Head of caudate nucleus (tissue), 42 donors: Measurements from ENCODE around the gene PROKR1.
"Not testable (repeated sequence)": the region's sequence is repeated elsewhere in the genome, so short reads cannot be mapped to it uniquely, and the experiment has no call there.

Experiments
- DNase-seq, 42 donors: peaks; one replicate each; pipeline versions ENCODE4 v3.0.0 to v3.0.0-alpha.2; 2020 to 2021; ENCODE audit warnings: mixed read lengths in 7 of 42
- intact Hi-C: fragments of 100-400 bp; cut with DNase I; formaldehyde crosslinking; loops from one replicate; pipeline ENCODE4 v1.15.0; 2022

Gene PROKR1

DNA sequence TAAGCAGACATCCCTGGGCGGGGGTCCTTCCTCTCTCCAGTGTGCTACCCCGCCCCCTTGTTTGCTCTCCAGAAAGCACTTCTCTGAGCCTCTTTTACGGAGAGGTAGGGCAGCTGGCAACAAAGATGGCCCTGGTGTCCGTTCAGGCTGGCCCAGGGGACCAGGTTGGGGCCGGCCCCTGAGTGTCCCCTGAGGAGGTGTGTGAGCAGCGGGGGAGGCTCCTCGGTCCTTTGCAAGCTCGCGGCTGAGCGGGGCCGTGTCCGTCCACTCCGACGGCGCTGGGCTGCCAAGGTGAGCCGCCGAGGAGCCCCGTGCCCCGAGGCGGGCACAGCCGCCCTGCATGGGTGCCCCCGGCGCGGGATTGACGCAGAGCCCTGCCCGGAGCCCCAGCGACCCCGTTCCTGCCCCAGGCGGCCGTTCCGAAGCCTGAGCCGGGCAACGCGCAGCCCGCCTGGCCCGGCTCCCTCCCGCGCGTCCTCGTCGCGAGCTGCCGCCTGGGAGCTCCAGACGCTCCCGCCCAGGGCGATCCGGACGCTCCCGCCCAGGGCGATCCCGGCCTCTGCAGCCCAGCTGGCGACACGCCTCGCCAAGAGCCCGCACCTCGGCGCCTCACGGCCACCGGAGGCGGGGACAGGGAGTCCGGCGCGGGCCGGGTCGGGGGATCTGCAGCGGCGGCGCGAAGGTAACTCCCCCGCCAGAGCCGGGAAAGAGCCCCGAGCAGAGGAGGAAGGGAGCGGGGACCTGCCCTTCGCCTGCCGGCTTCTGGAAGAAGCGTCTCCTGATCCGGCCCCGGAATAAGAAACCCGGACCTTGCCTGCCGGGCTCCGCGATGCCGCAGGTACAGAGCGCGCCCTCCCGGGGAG is at the start of gene PROKR1:
PROKR1 (plus strand) TSS at position 569 of the 863 bp plus-strand sequence. CDS start 2,243 bp downstream, outside the sequence.
- peak in 3 of 42 donors; percentile 3 to 15 (median 11) for DNase-seq
- intact Hi-C loops: no loop called here

DNA sequence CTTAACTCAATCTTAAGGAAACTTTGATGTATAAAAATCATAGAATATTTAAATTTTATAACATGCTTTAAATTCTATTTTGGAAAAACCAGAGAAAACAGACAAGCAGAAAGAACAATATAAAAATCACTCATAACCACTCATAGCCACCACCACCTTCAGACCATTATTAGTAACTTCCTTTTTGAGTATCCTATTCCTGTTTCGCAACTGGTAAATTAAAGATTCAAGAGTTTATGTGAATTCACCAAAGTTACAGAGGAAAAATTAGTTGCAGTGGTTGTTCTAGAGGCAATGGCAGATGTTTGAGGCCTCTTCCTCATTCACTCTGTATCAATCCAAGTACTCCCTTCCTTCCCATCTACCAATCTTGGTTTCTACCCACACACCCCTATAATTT is 49.3 kb upstream of the PROKR1 start:
- no peak for DNase-seq
- intact Hi-C loops: no loop called here

GRCh38 chr2:68594674-68595492 is 48.5 kb upstream of the PROKR1 start:
- intact Hi-C loops: no loop called here
- peak in 9 of 42 donors; percentile 2 to 53 (median 10) for DNase-seq

- DNase-seq, intact Hi-C loops: not testable (repeated sequence)
Measured at GRCh38 chr2:68595493-68595785, 47.9 kb upstream of the PROKR1 start.

- intact Hi-C loops, DNase-seq: not testable (repeated sequence)
Measured at GRCh38 chr2:68600495-68600894, 42.9 kb upstream of the PROKR1 start.

- intact Hi-C loops: no loop called here
- no peak for DNase-seq
Measured at GRCh38 chr2:68603059-68603458, 40.3 kb upstream of the PROKR1 start.

- no peak for DNase-seq
- intact Hi-C loops: no loop called here
Measured at GRCh38 chr2:68604077-68604476, 39.3 kb upstream of the PROKR1 start.

- intact Hi-C loops: no loop called here
- no peak for DNase-seq
Measured at GRCh38 chr2:68605939-68606338, 37.4 kb upstream of the PROKR1 start.

DNA sequence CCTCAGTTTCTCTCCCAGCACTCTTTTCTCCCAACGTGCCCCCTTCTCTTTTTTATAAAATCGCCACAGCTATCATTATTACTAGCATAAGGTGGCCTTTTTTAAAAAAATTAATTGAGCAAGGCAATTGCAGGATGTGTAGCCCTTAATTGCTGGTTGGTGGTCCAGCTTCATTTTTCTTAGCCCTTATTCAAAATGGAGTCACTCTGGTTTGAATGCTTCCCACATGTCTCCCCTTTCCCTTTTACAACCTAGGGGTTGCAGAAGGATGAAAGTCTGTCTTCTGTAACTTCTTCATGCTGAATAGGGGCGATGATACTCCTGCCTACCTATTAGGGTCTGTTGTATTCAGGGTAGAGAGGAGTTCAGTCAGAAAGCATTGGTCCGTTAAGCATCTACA is 36.6 kb upstream of the PROKR1 start:
- intact Hi-C loops: no loop called here
- no peak for DNase-seq

DNA sequence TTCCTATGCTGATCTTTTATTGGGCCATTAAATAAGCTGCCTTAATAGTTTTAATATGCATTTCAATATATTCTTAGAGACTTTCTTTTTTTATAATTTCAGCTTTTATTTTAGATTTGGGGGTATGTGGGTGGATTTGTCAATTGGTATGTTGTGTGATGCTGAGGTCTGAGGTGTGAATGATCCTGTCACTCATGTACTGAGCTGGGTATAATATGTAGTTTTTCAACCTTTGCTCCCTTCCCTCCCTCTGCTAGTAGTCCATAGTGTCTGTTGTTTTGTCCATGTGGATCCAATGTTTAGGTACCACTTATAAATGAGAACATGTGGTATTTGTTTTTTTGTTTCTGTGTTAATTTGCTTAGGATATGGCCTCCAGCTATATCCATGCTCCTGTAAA is 35.5 kb upstream of the PROKR1 start:
- intact Hi-C loops: no loop called here
- DNase-seq: no peak

GRCh38 chr2:68612765-68613519 is 30.4 kb upstream of the PROKR1 start:
- intact Hi-C loops: no loop called here
- DNase-seq: no peak

- no peak for DNase-seq
Measured at GRCh38 chr2:68620772-68621171, 22.6 kb upstream of the PROKR1 start.

GRCh38 chr2:68623820-68624219 is 19.6 kb upstream of the PROKR1 start:
- no peak for DNase-seq
- intact Hi-C loops: no loop called here

More at GRCh38 chr2:68620772-68621171, 22.6 kb upstream of the PROKR1 start:
- intact Hi-C loops: no loop called here

DNA sequence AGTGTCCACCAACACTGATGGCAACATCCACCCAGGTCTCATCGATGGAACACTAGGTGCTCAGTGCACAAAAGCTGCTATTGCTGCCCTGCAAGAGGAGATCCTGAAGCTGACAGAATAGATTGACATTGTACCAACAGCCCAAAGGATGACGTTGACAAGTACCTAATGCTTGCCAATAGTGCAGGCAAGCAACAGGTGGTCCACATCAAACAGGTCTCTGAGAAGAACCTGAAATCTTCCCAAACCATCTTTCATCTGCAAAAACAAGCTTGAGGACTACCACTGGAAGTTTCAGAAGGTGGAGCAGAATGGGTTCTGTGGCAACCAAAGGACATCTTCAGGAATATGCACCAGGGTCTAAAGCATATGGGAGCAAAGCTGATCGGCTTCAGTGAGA is 15.8 kb upstream of the PROKR1 start:
- intact Hi-C loops: no loop called here

DNA sequence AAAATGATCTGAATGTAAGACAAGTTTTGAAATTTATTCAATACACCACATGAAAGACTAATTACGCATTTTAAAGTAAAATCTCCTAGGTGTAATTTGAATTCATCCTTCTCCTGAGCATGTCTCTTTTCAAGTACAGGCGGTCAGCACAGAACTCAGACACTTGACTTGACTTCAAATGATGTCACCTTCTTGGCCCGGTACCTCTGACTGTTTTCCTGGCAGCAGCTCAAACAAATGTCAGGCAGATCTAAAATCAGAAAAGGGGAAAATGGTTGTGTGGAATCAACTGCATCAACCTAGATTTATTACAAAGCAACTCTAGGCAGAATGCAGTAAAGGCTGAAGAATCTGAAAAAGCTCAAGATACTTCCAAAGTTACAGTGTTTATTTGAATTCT is 11.4 kb upstream of the PROKR1 start:
- intact Hi-C loops: no loop called here
- DNase-seq: no peak

More for the DNA sequence above, 15.8 kb upstream of the PROKR1 start:
- no peak for DNase-seq

DNA sequence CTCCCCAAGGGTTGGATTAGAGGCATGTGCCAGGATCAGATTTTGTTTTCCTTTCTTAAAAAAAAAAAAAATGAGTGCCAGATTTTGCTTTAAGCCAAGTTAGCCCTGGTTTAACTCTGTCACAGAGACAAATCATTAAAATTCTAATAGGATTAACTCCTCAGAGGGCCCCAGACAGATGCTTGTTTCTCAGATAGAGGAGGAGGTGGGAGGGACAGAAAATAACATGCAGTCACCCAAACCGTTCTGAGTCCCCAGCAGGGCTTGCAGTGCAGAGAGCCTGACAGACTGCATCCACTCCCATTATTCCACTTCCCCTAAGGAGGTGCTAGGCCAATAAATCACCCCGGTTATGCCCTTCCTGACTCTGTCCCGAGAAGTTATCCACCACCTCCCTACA is 6.3 kb upstream of the PROKR1 start:
- intact Hi-C loops: no loop called here
- no peak for DNase-seq

- intact Hi-C loops: no loop called here
- DNase-seq: no peak
Measured at GRCh38 chr2:68643874-68644485, 601 bp downstream of the PROKR1 start.

DNA sequence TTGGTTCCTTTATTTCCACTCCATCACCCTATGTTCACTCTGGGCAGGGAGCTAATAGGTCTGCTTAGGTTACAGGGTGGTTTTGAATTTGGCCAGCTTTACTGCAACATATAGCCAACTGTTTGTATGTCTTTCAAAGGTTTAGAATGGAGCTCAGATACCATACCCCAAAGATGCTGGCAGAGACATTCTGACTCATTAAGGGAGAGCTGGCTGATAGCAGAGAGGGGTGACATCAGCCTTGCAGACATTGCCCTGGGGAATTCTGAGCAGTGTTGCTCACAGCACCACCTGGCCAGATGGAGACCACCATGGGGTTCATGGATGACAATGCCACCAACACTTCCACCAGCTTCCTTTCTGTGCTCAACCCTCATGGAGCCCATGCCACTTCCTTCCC is 2.1 kb downstream of the PROKR1 start:
- no peak for DNase-seq
- intact Hi-C loops: no loop called here

DNA sequence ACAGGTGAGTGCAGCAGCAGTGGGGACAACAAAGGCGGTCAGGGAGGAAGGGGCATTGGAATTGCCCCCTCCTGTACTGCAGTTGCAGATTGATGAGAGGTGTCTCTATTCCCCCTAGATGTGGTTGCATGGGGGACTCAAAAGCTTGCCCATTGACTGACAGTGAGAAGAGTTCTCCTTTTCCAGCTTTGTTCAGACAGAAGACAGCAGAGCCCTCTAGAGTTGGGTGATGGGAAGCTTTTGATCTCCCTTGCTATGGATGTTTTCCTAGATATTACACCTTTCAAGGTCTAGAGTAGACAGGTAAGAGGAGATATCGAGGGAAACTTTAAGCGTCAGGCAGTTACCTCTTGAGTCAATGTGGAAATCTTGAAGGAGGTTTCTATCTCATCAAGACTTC is 2.9 kb downstream of the PROKR1 start:
- no peak for DNase-seq
- intact Hi-C loops: no loop called here
